Limb (tissue), 2 donors: Measurements from ENCODE around the gene ARHGEF28.

ENCODE experiments used
- DNase-seq, 2 donors: peaks; one replicate each; pipeline ENCODE4 v3.0.0-alpha.2; 2016; ENCODE audit errors: extremely low spot score in 2 of 2

Gene ARHGEF28

DNA sequence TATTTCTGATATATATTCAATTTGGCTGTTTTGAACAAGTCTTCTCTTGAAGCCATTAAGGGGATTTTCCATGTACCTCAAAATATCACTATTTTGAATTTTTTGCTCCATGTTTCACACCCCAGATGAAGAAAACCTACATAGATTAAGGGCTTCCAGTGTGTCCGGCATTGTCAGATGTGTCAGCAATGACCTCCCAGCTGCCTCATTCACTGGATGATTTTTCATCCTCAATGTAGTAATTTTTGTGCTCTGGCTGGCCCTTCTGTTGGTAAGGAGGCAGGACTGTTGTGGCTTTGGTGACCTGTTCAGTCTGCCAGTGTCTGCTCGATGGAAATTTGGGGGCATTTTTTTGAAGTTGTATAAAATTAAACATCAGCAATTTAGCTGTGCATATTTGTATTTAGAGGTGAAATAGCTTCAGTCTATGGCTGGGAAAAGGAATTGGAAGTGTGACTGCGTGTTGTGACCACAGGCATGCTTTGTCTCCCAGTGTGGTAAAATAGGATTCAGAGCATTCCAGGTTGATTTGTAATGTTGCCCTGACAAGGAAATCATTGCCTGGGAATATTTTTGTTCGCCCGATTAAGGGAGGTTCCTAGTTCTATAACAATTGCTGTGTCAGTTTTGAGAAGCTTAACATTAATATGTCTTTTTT, 312.4 kb downstream of the ARHGEF28 start:
- no peak for DNase-seq

DNA sequence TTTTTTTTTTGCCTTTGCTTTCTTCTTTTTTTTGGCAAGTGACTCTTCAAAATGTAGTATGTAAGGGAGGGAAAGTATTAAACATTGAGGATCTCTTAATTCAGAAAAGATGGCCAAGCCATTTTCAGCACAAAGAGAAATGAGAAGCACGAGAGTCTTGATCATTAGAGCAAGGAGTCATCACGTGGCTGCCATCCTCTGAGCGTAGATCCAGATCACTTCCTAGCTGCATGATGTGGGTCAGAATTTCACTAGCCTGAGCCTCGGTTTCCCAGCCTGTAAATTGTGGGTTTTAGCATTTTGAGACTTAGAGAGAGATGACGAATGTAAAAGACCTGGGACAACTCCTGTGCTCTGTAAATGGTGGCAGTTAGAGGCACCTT, 312.9 kb downstream of the ARHGEF28 start:
- DNase-seq = no peak

DNA sequence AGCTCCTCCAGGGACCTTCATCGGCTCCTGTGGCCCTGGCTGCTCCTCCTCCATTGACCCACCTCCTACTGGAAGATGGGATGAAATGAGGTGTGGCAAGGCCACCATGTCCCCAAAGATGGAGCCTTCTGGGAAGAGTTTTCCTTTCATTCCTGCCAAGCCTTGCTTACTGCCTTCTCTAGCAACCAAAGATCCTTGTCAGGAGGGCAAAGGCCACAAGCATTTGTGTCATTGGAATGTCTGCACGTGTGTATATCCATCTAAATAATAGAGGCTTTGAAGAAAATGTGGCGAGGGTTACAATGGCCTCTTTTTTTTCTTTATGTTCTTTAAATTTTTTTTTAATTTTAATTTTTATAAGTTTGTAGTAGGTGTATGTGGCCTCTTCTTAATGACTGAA, 313.6 kb downstream of the ARHGEF28 start:
- no peak for DNase-seq

DNA sequence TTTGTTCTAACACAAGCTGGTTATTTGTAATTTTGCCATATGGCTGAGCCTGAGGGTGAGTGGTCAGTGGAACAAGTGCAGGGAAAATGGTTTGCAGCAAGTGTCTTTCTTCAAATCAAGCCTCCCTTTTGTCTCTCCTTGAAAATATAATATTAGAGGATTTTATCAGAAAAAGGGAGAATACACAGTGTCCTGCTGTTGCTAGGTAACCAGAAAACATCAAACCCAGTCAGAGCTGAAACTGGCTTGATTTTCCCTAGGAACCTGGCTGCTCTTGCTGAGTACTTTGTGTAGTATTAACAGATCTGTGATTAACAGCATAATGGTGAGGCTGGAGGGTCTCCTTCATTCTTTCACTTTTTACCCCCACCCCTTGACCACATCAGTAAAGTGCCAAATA, 314.0 kb downstream of the ARHGEF28 start:
- peak in 1 of 2 donors; percentile 33 for DNase-seq

DNA sequence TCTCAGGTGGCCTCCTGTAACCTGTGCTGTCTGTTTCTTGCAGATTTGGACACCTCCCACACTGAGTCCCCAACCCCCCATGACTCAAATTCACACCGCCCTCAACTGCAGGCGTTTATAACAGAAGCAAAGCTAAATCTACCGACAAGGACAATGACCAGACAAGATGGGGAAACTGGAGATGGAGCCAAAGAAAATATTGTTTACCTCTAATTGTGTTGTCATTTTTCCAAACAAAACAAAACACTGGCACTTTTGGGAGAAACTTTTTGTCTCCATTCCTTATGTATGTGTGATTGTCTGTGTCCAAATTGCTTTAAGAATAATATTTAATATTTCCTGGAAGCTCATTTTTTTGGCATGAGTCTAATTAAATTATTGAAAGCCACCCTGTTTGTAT, 314.8 kb downstream of the ARHGEF28 start:
- DNase-seq = no peak

DNA sequence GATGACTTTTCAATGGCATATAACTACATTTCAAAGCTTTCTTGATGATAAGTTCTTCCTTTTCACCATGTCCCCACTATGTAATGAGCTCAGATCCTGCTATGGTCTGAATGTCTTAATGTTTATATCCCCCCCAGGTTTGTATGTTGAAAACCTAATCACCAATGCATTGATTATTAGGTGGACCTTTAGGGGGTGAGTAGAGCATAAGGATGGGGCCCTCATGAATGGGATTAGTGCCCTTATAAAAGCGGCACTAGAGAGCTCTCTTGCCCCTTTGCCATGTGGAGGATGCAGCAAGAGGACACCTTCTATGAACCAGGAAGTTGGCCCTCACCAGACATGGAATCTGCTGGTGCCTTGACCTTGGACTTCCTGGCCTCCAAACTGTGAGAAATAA, 316.8 kb downstream of the ARHGEF28 start:
- DNase-seq = no peak

DNA sequence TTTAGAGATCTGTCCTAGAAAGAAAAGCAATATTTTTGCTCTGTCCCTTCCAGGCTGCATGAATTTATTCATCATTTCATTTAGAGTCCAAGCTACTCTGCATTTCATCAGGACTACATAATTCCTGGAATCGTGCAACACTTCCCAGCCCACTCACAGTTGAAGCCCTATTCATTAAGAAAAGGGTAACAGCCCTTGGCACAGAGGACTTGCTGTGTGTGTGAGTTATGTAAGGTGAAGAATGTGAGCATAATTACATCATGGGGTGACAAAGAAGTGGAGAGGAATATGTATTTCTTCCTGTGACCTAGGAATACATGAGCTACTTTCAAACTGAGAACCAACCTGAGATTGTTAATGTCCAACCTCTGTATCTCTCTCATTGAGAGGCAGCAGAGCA, 317.4 kb downstream of the ARHGEF28 start:
- DNase-seq = no peak

DNA sequence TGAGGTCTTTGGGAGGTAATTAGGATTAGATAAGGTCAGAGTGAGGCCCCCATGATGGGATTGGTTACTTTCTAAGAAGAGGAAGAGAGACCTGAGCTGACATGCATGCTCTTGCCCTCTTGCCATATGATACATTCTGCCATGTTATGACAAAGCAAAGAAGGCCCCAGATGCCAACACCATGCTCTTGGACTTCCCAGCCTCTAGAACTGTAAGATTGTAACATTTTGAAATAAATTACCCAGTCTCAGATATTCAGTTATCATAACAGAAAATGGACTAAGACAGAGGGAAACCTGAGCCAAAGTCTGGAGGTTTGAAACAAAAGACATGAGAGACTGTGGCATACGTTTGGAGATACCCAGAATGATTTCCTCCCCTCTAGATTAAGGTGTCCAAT, 318.6 kb downstream of the ARHGEF28 start:
- DNase-seq = no peak

DNA sequence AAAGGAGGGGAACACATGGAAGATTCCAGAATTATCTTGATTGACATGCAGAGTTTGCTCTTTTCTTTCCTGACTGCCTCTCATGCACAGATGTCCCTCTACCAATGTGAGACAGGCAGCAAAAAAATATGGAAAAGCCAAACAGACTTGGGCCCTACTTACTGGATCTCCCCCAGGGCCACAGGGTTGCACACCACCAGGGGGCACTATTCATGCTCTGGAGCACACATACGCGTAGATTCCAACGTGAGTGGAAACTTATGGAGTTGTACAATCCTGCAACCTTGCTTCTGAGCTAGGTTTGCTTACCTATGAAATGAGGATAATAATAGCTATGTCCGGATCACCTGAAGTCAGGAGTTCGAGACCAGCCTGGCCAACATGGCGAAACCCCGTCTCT, 319.5 kb downstream of the ARHGEF28 start:
- no peak for DNase-seq

DNA sequence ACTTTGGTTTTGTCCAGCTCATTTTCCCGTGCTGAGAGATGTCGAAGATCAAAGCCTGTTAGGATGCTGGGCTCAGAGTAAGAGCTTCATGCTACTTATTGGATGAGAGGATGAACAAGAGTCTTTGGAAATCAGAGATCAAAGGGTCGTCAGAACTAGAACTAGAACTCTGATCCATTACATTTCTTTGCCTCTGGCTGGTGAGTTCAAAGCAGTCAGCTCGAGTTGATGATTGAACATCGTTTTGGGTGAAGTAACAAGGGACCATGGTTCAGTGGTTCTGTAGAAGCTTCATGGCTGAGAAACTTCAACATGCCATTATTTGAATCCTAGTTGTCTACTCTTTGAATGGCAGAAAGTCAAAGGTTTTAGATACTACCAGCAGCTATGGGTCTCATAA, 320.3 kb downstream of the ARHGEF28 start:
- no peak for DNase-seq

DNA sequence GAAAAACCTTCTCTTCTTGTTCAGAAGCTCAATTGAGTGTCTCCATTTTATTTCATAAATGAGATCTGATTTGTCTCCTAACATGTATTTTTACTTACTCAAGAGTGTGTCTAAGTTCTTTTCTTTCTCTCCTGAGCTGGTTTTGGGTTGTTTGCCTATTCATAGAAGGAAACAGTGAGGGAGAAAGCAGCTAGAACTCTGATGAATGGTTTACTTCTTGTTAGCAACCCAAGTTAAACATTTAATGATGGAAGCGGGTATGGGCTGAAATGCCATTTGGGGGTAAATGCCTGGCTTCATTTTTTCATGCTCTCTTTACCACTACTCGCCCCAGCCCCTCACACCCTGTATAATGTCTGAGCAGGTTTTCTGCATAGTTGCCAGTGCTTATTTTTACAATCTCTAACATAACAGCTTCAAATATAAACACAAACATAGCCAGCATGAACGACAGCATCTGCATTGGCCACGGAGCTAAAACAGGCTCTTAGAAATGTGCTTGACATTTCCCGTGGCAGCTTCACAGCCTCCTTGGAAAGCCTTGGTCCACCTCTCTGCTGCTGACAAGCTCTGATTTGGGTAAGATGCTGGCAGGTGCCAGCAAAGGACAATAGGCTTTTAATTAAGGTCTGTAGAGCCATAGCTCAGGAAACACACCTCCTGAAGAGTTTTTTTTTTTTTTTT, 321.1 kb downstream of the ARHGEF28 start:
- DNase-seq = no peak

DNA sequence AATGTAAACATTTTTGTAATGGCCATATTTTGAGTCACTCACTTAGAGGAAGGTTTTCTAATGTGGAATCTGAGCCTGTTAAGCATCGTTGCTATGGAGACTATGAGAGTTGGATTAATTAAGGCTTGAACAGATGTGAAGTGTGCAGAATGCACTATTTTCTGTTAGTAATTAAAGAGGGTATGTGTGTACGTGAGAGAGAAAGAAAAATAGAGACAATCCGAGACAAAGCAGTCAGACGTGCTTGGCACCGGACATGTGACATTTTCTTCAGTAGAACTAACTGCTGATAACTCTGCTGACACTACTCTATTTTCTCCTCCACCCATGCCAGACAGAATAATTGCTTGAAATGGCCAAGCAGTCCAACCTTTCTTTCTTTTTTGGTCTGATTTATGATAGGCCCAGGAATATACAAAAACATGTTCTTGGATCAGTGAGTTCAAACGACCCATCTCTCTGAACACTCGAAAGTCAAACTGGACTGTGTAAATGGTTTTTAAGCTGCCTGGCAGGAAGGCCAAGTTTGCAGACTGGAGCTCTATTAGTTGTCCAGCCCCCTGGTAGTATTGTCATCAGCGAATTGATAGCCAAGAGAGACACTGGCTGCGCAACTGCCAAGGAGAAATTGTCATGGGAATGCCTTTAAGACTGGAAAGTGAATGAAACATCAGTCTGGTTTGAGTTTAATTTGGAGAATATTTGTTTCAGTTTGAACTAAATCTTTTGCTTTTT, 322.1 kb downstream of the ARHGEF28 start:
- DNase-seq = peak in 1 of 2 donors; percentile 44

DNA sequence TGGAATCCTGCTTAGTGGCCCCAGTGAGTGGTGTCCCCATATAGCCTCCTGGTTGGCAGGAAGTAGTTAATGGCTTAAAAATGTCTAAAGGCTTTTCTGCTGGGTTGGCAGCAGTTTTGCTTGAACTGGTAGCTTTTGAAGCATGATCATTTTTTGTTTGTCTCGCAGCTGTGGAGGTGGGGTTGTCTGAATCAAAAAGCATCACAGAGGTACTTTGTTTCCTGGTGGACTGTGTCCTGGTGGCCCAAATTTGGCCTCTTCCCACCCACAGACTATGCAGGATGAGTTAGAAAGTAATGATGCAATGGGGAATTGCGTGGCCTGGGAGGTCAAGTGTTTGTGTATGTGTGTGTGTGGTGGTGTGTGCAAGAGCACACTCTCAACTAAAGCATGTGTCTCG, 322.7 kb downstream of the ARHGEF28 start:
- no peak for DNase-seq

DNA sequence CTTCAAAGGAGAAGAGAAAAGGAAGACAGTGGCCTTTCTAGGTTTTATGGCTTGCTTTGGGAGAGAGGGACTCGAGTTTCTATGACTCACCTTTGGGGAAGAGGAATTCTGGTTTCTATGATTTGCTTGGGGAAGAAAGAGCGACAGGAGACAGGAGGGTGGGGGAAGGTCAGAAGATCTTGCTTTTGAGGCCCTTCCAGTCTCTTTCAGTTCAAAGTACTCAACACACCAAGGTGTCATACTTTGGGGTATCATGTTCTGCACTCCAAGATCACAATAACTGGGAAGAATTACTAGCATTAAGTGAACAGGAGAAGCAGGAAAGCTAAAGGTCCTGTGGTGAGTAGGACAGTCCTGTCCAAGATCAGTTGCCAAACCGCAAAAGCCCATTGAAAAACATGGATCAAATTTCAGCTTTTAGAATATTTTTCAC, 324.5 kb downstream of the ARHGEF28 start:
- DNase-seq = no peak

DNA sequence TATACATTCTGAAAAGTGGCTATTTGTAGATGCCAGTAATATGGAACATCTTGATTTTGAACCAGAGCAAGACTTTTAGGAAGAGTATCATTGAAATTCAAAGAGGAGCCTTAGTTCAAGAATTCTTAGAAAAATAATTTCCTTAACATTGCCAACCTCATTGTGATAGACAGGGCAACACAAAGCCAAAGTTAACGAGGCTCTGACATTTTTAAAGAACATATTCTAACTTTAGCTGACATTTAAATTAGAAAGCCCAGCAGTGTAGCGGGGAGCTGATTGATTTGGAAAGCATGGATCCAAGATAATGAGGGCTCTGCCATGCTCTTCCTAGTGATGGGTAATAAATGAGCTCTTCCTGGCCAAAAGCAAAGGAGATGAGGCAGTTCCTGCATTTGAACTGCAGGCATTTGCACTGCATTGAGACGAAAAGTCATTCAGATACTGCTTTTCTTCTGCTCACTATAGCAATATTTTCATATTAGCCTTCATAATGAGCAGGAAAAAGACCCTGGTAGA, 325.0 kb downstream of the ARHGEF28 start:
- no peak for DNase-seq

DNA sequence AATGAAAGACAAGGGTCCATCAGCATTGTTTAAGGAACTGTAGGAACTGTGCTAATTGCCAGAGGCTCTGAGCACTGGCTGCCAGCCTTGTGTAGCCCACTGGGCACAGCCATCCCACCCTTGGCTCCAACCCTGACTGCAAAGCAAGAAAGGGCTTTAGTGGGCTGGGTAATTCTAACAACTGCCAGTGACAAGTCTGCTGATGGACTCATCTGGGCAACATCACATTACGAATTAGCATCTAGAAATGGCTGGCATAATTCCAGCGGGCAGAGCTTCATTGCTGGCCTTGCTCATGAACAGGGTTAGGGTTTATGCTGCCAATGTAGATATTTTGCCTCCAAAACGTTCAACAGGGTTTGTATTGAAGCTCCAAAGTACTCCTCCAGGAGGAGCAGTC, 326.9 kb downstream of the ARHGEF28 start:
- DNase-seq = no peak

DNA sequence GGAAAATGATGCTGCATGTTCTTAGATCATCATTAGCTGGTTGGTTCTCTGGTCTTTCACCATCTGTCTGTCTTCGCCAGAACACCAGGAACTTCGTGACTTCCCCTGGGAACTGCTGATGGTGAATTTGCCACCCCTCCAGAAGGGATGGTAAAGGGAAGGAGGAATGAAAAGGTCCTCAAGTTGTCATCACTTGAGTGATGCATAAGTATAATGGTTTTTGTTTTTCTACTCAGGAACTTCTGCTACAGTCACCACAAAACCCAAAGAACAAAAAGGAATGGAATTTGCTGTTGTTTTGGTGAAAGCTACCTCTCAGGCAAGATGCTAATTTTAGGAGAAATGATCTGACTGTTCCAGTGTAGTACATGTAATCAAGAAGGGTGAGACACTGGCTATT, 328.4 kb downstream of the ARHGEF28 start:
- DNase-seq = no peak

DNA sequence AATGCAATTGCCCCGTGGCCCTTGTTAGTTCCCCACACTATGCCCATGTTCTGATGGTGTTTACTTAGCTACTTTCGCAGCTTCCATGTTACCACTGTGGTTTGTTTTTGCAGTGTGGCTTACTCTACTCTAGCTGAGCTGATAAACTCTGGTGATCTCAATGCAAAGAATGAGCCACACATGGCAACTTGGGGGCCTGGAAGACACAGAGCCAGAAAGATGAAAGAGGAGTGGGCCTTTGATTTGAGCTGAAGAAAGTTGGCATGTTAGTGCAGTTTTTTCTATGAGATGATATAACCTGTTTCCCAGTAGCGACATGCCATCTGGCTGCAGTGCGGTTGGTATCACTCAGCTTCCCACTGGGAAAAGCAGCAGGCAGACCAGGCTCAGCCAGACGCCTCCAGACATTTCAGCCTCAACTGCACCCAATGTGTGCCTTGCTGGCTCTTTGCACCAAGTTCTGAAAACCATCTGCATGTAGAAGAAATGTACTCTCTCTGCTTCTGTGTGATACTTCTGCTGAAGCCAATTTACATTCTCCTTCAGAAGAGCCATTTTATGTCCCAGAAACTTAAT, 329.4 kb downstream of the ARHGEF28 start:
- no peak for DNase-seq

DNA sequence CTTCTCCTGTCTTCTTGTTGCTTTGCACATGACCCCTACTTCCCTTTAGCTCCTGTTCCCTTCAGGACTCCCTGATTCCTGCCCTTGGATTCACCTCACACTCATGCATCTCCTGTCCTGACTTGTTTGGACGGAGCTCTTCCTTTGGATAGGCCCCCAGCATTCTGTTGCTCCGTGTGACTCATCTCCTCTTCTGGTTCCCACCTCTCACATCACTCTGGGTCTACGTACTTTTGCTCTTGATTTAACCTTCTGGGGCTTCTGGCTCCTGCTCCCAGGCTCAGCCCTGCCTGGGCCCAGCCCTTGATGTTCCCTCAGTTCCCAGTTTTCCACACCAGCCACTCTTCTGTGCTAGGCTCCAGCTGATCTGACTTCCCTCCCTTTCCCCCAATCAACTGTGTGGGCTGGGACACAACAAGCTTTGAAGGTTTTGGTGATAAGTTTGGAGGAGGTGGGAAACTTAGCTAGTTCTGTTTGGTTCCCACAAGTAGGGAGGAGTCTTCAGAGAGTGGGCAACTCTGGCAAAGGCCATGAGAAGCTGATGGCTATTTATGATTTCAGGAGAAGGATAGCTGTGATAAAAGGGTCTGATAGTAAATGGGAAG, 331.5 kb downstream of the ARHGEF28 start:
- no peak for DNase-seq

DNA sequence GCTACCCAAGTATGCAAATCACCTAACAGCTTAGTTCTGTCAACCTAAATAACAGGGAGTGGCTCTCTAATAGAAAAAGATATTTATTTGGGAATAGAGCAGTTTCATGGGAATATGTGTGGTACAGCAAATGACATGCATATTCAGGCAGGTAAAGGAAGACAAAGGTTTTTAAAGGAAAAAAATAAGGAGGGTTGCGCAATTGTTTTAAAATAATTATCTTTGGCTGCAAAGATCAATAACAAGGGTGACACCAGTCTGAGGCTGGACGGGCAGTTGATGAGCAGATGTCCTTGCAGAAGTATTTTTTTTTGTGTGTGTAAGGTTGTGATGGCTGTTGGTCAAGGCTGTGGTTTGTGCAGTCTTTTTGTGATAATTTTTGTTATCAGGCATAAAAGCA, 332.0 kb downstream of the ARHGEF28 start:
- no peak for DNase-seq

DNA sequence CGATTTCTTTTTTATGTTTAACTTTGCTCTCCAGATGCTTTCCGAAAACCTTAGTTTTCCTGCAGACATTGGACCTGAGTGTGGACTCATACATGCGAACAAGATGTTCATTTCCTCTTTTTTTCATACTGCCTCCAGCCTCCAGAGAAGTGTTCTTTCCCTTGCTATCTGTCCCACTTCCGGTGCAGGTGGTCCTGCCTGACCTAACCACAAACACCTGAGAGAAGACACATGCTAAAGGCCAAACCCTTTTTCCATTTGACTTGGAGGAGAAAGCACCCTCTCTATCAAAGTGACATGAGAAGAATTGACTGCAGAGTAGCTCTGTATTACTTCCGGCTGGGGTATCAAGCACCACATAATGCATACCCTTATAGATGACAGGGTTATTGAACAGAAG, 334.0 kb downstream of the ARHGEF28 start:
- no peak for DNase-seq

DNA sequence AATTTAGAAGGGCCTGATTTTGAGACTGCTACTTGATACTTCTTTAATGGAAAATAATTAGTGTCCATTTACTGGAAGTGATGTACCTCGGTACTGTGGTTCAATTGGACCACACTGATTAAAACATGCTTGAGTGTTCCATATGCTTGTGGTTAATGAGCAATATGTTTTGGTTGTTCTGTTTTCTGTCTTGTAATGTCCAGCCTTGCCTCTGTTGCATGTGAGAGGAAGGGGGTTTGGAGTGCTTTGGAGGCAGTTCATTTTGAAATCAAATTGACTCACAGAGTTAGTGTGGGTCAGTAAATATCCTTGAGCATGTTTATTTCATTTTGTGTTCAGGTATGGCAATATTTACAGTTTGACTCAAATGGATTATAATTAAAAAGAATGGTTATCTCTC, 334.4 kb downstream of the ARHGEF28 start:
- no peak for DNase-seq
